Fibroblast of mammary gland (primary cell): Measurements from ENCODE around the gene HCN4.

Source experiments
- DNase-seq: peaks from one replicate; pipeline ENCODE4 v3.0.0-alpha.2; 2010; ENCODE audit warnings: low read depth
- H3K4me3 ChIP-seq: 2 replicates; pipeline ENCODE4 v1.5.1; 2011; ENCODE audit warnings: low read depth, mild to moderate bottlenecking, low read length, moderate library complexity; ENCODE audit not compliant: control insufficient read depth
- TF ChIP-seq, protein P1 (sequence below): conservative IDR thresholded peaks from 2 replicates; pipeline ENCODE4 v1.5.1; 2011; ENCODE audit warnings: low read depth, low read length, inconsistent platforms; ENCODE audit not compliant: control insufficient read depth, insufficient read depth

Gene HCN4

GRCh38 chr15:73298522-73299245 lies 70.1 kb downstream of the HCN4 start:
- H3K4me3 ChIP-seq, result no peak overlapping the region
- TF ChIP-seq, protein P1, sequence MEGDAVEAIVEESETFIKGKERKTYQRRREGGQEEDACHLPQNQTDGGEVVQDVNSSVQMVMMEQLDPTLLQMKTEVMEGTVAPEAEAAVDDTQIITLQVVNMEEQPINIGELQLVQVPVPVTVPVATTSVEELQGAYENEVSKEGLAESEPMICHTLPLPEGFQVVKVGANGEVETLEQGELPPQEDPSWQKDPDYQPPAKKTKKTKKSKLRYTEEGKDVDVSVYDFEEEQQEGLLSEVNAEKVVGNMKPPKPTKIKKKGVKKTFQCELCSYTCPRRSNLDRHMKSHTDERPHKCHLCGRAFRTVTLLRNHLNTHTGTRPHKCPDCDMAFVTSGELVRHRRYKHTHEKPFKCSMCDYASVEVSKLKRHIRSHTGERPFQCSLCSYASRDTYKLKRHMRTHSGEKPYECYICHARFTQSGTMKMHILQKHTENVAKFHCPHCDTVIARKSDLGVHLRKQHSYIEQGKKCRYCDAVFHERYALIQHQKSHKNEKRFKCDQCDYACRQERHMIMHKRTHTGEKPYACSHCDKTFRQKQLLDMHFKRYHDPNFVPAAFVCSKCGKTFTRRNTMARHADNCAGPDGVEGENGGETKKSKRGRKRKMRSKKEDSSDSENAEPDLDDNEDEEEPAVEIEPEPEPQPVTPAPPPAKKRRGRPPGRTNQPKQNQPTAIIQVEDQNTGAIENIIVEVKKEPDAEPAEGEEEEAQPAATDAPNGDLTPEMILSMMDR, result no peak
- no peak for DNase-seq

DNA sequence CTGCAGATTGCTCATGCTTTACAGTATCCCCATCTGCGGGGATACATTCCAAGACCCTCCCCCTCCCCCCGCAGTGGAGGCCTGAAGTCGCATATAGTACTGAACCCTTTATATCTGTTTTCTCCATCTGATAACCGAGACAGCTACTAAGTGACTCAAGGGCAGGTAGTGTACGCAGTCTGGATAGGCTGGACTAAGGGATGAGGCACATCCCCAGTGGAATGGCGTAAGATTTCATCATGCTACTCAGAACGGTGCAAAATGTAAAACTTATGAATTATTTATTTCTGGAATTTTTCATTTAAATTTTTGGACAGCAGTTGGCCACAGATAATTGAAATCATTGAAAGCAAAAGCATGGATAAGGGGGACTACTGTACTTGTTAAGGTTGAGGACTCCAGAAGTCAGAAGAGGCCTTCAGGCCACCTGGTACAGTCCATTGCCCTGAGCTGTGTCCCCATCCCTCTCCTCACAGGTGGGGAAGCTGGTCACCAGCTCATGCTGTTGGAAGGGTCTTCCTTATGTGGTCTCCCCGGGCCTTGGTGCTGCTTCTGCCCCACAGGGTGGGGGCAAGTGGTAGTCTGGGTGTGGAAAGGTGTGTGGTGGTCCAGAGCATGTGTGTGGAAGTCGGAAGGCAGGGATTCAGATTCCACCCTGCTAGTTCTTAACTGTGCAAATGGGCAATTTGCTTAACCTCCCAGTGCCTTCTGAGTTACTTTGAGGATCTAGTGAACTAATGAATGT lies 72.0 kb downstream of the HCN4 start:
- no peak overlapping the region for H3K4me3 ChIP-seq
- TF ChIP-seq, protein P1, result no peak
- DNase-seq, result no peak

DNA sequence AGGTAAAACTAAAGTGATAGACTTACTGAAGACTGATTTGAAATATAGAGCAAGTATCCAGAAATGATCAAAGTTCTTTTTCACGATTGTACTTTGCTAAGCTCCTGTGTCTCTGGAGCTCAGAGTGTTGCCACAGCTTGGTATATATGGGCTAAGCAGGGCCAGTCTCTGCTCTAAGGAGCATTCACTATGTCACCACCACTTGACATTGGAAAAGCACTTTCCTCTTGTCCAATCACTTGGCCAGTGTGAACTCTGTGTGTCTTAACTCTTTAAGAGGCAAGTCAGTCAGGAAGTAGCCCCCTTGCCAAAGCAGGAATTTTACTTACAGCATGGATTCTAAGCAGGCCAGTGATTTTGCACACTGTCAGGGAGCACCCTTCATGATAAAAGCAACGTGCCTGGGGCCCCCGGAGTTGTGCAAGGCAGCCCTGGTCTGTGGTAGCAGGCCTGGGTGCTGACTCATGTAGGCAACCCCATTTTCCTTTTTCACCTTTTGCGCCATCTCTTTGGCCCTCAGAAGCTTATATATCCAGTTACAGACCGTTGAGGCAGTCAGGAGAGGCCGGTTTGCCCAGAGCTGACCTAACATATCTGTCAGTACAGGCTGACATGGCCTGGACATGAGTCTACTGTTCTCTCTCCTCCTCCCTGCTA lies 73.0 kb downstream of the HCN4 start:
- TF ChIP-seq, protein P1, result no peak
- DNase-seq, result peak; percentile 38
- H3K4me3 ChIP-seq, result no peak overlapping the region

DNA sequence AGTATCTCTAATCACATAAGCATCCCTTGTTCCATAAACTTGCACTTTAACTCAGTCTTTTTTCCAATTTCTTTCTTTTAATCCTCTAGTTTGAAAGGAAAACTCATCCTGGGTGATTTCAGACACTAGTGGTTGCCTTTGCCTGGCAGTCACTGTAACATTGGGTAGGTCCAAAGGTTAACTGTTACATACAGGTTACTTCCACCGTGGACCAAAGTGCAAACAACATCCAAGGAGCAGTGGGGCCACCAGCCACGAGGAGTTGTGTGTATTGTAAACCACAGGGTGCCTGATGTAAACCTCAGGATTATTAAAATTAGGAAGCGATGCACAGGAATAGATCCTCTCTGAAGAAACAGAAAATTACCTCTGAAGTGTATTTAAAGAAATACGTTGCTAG lies 75.0 kb downstream of the HCN4 start:
- H3K4me3 ChIP-seq, result no peak overlapping the region
- DNase-seq, result no peak
- TF ChIP-seq, protein P1, result no peak

GRCh38 chr15:73291441-73291840 lies 77.3 kb downstream of the HCN4 start:
- no peak overlapping the region for H3K4me3 ChIP-seq
- TF ChIP-seq, protein P1, result no peak
- DNase-seq, result no peak

- no peak for DNase-seq
- H3K4me3 ChIP-seq, result no peak overlapping the region
- TF ChIP-seq, protein P1, result no peak
Measured at GRCh38 chr15:73287019-73287418, 81.7 kb downstream of the HCN4 start.
